ENCODE data around the gene AGAP1. TPM values are rescaled to one million over a fixed set of nuclear protein-coding genes. Genes with fewer than 3 reads are reported as not detected.

The AGAP1 gene
- polyA plus RNA-seq, 3 donors from 2014 or later: 0.18 to 2.3 (median 0.21) TPM

- H3K36me3 Mint-ChIP-seq: no peaks in the 10 kb centered on the region
- H3K27ac Mint-ChIP-seq: no peak overlapping the region
- H3K4me1 Mint-ChIP-seq: no peaks in the 10 kb centered on the region
- H3K27me3 Mint-ChIP-seq (ENCODE audit: low read depth in 3 of 3): peaks cover 0 to 26% (median 2%) of the 10 kb centered on the region in 3 donors
- H3K4me3 Mint-ChIP-seq: no peak overlapping the region
- no peak for DNase-seq
- H3K9me3 Mint-ChIP-seq: no peaks in the 10 kb centered on the region
These were observed 112.3 kb downstream of the AGAP1 start for GRCh38 chr2:235606004-235606715.

DNA sequence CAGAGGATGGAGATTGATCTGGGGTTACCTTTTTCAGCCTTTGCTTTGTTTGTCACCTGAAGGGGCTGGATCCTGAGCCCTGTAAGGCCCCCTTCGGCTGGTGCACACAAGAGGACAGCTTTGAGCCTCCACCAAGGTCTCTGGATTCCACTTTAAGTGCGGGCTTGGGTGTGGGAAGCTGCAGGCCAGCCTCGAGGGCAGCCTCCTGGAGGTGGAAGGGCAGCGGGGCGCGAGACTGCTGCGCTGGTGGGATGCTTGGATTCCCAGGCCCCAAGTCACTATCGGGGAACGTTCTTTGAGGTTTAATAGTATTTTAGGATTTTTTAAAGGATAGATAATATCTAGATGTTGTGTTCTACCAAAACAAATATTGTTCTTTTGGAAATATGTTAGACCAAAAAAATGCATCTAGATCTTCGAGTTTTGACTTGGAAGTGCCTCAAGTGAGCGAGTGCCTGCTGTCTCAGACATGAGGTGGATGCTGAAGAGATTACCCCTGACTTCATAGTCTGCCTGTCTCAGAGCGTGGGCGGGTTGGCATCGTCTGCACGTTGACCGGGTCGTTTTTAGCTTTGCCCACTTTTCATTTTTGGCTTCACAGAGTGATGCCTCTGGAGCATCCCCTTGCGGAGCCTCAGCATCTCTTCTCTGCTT is 113.8 kb downstream of the AGAP1 start:
- no peak for DNase-seq

DNA sequence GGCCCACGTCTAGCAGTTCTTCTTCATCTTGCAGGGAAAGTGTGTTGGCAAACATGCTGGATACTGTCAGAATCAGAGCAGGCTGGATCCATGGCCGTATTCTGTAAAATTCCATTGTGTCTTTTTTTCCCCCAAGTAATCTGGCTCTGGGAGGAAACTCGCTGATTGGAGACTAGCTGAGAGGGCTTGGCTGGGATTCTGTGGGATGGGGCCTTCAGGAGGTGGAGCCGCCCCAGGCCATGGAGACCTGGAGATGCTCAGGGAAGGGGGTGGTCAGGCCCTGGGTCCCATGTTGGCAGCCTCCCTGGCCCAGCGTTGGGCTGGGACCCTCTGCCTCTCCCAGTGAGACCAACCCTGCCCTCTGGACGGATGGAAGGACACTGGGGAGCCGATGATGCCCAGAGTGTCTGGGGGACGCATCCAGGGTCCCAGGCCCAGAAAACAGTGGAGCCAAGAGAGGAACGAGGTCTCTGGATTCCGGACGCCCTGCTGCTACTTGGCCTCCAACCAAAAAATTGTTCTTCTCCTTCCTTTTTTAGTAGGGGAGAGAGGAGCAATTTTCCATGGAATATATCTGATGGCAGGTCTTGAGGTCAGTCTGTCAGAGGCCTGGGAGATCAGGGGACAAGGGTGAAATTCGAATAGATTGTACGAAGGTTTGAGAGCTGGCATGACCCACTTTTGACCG is 114.5 kb downstream of the AGAP1 start:
- Mint-ChIP-seq H3K9me3 (no peaks in the 10 kb centered on the region), H3K4me1 (no peaks in the 10 kb centered on the region), H3K36me3 (no peaks in the 10 kb centered on the region), H3K27ac (no peak overlapping the region), H3K27me3 (ENCODE audit: low read depth in 3 of 3) (peaks cover 2 to 21% (median 4%) of the 10 kb centered on the region in 3 donors), H3K4me3 (no peak overlapping the region)
- DNase-seq: no peak

More for the DNA sequence above, 113.8 kb downstream of the AGAP1 start:
- H3K4me3 Mint-ChIP-seq: no peak overlapping the region
- H3K9me3 Mint-ChIP-seq: no peaks in the 10 kb centered on the region
- no peak overlapping the region for H3K27ac Mint-ChIP-seq
- peaks cover 0 to 26% (median 4%) of the 10 kb centered on the region in 3 donors for H3K27me3 Mint-ChIP-seq (ENCODE audit: low read depth in 3 of 3)
- no peaks in the 10 kb centered on the region for H3K36me3 Mint-ChIP-seq
- no peaks in the 10 kb centered on the region for H3K4me1 Mint-ChIP-seq

GRCh38 chr2:235609321-235609720 is 115.5 kb downstream of the AGAP1 start:
- no peak overlapping the region for H3K27ac Mint-ChIP-seq
- H3K9me3 Mint-ChIP-seq: no peaks in the 10 kb centered on the region
- peaks cover 2 to 17% (median 4%) of the 10 kb centered on the region in 3 donors for H3K27me3 Mint-ChIP-seq (ENCODE audit: low read depth in 3 of 3)
- H3K4me3 Mint-ChIP-seq: no peak overlapping the region
- no peaks in the 10 kb centered on the region for H3K4me1 Mint-ChIP-seq
- no peak for DNase-seq
- H3K36me3 Mint-ChIP-seq: no peaks in the 10 kb centered on the region

DNA sequence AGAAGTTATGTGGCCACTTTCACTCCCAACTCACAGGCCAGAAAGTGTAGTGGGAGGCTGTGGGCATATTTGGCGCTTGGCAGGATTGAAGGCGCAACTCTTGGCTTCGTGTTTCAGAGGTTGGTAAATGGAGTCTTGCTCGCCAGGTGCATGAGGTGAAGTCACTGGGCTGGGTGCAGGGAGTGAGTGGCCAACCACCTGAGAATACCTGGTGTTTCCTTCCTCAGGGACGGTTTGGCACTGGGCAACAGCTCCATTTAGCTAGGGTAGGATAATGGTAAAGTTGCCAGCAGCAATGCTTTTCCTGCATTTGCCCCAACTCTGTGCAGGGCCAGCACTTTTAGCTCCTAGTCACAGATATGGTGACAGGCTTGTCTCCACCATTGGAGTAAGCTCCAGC is 115.9 kb downstream of the AGAP1 start:
- no peak overlapping the region for H3K27ac Mint-ChIP-seq
- H3K36me3 Mint-ChIP-seq: no peaks in the 10 kb centered on the region
- no peak for DNase-seq
- H3K9me3 Mint-ChIP-seq: no peaks in the 10 kb centered on the region
- H3K4me1 Mint-ChIP-seq: no peaks in the 10 kb centered on the region
- H3K27me3 Mint-ChIP-seq (ENCODE audit: low read depth in 3 of 3): peaks cover 2 to 15% (median 4%) of the 10 kb centered on the region in 3 donors
- H3K4me3 Mint-ChIP-seq: no peak overlapping the region

GRCh38 chr2:235610696-235611257 is 116.9 kb downstream of the AGAP1 start:
- Mint-ChIP-seq H3K9me3 (no peaks in the 10 kb centered on the region), H3K4me3 (no peak overlapping the region), H3K27me3 (ENCODE audit: low read depth in 3 of 3) (peaks cover 2 to 10% (median 4%) of the 10 kb centered on the region in 3 donors), H3K4me1 (no peaks in the 10 kb centered on the region), H3K27ac (no peak overlapping the region), H3K36me3 (no peaks in the 10 kb centered on the region)
- no peak for DNase-seq

- Mint-ChIP-seq H3K4me3 (no peak overlapping the region), H3K9me3 (no peaks in the 10 kb centered on the region), H3K27ac (peak overlapping the region in 1 of 6 donors; percentile 60), H3K27me3 (ENCODE audit: low read depth in 3 of 3) (peaks cover 2 to 10% (median 4%) of the 10 kb centered on the region in 3 donors), H3K36me3 (no peaks in the 10 kb centered on the region), H3K4me1 (no peaks in the 10 kb centered on the region)
- DNase-seq: no peak
These were observed 117.5 kb downstream of the AGAP1 start for GRCh38 chr2:235611349-235611748.

DNA sequence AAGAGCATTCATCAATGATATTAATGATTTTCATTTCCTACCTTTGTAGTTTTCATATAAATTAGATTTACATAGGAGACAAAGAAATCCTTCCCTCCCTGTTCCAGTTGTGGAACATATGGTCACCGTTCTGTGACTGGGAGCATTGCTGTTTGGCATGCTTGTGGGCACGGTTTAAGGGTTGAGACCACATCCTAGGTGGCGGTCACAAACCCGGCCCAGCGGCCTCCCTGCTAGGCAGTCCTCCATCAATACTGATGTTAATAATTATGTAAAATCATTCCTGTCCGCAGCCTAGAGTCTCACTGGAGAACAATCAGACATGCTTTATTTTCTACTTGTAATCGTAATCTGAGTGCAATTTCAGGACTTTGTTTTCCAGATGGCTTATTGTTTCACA is 117.9 kb downstream of the AGAP1 start:
- H3K9me3 Mint-ChIP-seq: no peaks in the 10 kb centered on the region

GRCh38 chr2:235612181-235612950 is 118.5 kb downstream of the AGAP1 start:
- peaks cover 2 to 8% (median 4%) of the 10 kb centered on the region in 3 donors for H3K27me3 Mint-ChIP-seq (ENCODE audit: low read depth in 3 of 3)
- H3K9me3 Mint-ChIP-seq: no peaks in the 10 kb centered on the region
- H3K36me3 Mint-ChIP-seq: no peaks in the 10 kb centered on the region
- H3K27ac Mint-ChIP-seq: no peak overlapping the region
- no peak for DNase-seq
- H3K4me1 Mint-ChIP-seq: peaks cover 0 to 2% of the 10 kb centered on the region in 2 donors
- H3K4me3 Mint-ChIP-seq: no peak overlapping the region

More for the DNA sequence above, 117.9 kb downstream of the AGAP1 start:
- H3K36me3 Mint-ChIP-seq: no peaks in the 10 kb centered on the region
- H3K4me3 Mint-ChIP-seq: no peak overlapping the region
- DNase-seq: no peak
- peaks cover 2 to 8% (median 4%) of the 10 kb centered on the region in 3 donors for H3K27me3 Mint-ChIP-seq (ENCODE audit: low read depth in 3 of 3)
- no peak overlapping the region for H3K27ac Mint-ChIP-seq
- peaks cover 0 to 2% of the 10 kb centered on the region in 2 donors for H3K4me1 Mint-ChIP-seq

DNA sequence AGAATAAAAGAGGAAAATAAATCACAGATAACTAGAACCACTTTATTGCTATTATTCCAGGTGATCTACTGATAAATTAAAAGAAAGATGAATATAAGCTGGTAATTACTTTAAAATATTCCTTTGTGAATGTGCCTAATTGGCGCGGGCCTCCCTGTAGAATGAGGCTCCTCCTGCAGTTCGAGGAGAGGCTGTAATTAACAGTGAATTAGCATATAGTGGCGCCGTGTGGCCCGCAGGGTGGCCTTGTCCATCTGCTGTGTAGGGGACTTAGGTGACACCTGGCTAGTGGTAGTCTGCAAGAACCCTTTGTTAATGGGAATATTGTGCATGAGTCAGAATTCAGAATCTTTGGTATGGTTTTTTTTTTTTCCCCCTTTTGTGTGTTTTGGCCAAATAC is 119.8 kb downstream of the AGAP1 start:
- Mint-ChIP-seq H3K9me3 (no peaks in the 10 kb centered on the region), H3K4me3 (no peak overlapping the region), H3K36me3 (no peaks in the 10 kb centered on the region), H3K27ac (no peak overlapping the region), H3K27me3 (ENCODE audit: low read depth in 3 of 3) (peaks cover 2 to 5% (median 5%) of the 10 kb centered on the region in 3 donors), H3K4me1 (peaks cover 0 to 2% of the 10 kb centered on the region in 2 donors)
- DNase-seq: no peak

GRCh38 chr2:235614176-235614860 is 120.5 kb downstream of the AGAP1 start:
- Mint-ChIP-seq H3K4me1 (peaks cover 0 to 2% of the 10 kb centered on the region in 2 donors), H3K27me3 (ENCODE audit: low read depth in 3 of 3) (peaks cover under 1 to 5% (median 2%) of the 10 kb centered on the region in 3 donors), H3K4me3 (no peak overlapping the region), H3K9me3 (no peaks in the 10 kb centered on the region), H3K27ac (no peak overlapping the region), H3K36me3 (no peaks in the 10 kb centered on the region)
- DNase-seq: no peak

DNA sequence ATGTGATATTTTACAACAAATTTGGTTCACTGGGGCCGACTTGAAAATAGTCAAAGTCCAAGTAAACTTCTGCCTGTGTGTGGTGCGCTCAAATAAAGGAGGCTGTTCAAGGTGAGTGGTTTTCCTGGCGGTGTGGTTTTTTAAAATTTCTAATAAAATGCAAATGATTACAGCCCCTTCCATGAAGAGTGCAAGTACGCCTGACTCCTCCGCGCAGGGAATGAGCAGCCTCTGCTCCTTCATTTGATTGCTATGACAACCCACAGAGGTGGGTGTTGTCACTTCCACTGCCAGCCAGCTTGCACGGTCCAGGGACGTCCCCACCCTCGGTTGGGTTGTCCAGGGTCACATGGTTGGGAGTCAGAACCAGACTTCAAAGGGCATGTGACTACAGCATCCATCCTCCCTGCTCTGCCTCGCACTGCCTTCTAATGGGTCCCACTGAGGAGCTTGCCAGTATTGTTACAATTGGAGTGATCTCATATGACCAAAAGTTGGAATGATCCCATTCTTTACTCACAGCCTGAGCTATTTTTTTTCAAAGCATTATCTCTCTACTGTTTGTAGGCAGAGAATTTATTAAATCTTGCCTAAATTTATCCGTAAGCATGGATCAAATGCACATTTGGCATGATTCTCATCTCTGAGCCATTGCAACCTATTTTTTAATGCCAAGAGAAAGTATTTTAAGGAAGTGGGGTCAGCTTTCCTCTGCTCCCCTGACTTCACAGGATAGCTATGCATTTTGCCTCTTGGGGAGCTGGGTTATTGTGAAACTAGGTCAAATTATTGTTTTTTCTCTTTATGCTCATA is 121.3 kb downstream of the AGAP1 start:
- Mint-ChIP-seq H3K27me3 (ENCODE audit: low read depth in 3 of 3) (peaks cover 0 to 5% (median 2%) of the 10 kb centered on the region in 3 donors), H3K27ac (no peak overlapping the region), H3K4me3 (no peak overlapping the region), H3K36me3 (no peaks in the 10 kb centered on the region), H3K9me3 (no peaks in the 10 kb centered on the region), H3K4me1 (peaks cover 0 to 2% of the 10 kb centered on the region in 2 donors)
- DNase-seq: no peak

All from immature natural killer cell (primary cell).